22Rv1 (cell line): ENCODE data around the gene SENP3.

Source experiments
- H3K27ac ChIP-seq: fragments of 450-650 bp; 2 replicates; pipeline ENCODE4 v1.5.1; 2017
- CTCF ChIP-seq: fragments of 450-650 bp; IDR thresholded peaks from 2 replicates; pipeline ENCODE4 v1.5.1; 2017; ENCODE audit warnings: mild to moderate bottlenecking
- ZFX ChIP-seq: fragments of 450-650 bp; IDR thresholded peaks from 2 replicates; pipeline ENCODE4 v1.6.1; 2017; ENCODE audit warnings: antibody characterized with exemption, borderline replicate concordance

SENP3 gene

GRCh38 chr17:7561589-7562207 is at the start of gene SENP3:
SENP3 (plus strand) TSS chr17:7561919; CDS start chr17:7563077, 1,158 bp downstream.
- H3K27ac ChIP-seq, result peak within 1 kb of the TSS; percentile 93
- no peak for TF ChIP-seq CTCF
- no peak for TF ChIP-seq ZFX

GRCh38 chr17:7512105-7512504 is 49.6 kb upstream of the SENP3 start:
- no peak overlapping the region for H3K27ac ChIP-seq
- TF ChIP-seq CTCF, result no peak
- TF ChIP-seq ZFX, result no peak

DNA sequence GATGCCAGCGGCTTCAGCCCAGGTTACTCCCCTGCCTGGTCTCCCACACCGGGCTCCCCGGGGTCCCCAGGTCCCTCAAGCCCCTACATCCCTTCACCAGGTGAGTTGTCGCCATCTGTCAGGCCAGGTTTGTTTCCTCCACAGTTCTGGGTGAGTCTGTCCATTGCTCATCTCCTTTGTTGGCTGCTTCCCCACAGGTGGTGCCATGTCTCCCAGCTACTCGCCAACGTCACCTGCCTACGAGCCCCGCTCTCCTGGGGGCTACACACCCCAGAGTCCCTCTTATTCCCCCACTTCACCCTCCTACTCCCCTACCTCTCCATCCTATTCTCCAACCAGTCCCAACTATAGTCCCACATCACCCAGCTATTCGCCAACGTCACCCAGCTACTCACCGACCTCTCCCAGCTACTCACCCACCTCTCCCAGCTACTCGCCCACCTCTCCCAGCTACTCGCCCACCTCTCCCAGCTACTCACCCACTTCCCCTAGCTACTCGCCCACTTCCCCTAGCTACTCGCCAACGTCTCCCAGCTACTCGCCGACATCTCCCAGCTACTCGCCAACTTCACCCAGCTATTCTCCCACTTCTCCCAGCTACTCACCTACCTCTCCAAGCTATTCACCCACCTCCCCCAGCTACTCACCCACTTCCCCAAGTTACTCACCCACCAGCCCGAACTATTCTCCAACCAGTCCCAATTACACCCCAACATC is 48.7 kb upstream of the SENP3 start:
- no peak overlapping the region for H3K27ac ChIP-seq
- TF ChIP-seq CTCF, result no peak
- TF ChIP-seq ZFX, result no peak

DNA sequence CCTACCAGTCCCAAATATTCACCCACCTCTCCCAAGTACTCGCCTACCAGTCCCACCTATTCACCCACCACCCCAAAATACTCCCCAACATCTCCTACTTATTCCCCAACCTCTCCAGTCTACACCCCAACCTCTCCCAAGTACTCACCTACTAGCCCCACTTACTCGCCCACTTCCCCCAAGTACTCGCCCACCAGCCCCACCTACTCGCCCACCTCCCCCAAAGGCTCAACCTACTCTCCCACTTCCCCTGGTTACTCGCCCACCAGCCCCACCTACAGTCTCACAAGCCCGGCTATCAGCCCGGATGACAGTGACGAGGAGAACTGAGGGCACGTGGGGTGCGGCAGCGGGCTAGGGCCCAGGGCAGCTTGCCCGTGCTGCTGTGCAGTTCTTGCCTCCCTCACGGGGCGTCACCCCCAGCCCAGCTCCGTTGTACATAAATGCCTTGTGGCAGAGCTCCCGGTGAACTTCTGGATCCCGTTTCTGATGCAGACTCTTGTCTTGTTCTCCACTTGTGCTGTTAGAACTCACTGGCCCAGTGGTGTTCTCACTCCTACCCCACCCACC is 47.8 kb upstream of the SENP3 start:
- TF ChIP-seq CTCF (no peak), ZFX (no peak)
- no peak overlapping the region for H3K27ac ChIP-seq

GRCh38 chr17:7515911-7516610 is 45.7 kb upstream of the SENP3 start:
- TF ChIP-seq ZFX (no peak), CTCF (no peak)
- peak overlapping the region; percentile 32; the same call in 1 of the 2 replicates for H3K27ac ChIP-seq

DNA sequence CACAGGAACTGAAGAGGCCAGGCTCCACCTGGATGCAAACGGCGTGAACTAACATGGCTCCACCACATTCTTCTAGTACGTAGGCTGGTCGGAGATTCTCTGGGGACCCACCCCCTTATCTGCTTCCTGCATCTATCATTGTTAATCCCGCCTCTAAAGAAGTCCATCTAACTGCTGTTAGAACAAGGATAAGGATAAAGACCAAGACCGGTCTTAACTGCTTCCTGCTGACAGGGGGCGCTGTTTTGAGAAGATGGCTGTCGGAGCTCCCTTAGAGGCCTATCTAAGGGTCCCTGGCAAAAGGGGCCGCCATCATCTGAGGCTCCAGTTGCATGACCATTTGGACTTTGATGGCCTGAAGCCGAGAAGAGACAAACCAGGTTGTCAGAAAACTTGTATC is 38.7 kb upstream of the SENP3 start:
- TF ChIP-seq CTCF, result peak; percentile 65
- no peak for TF ChIP-seq ZFX
- no peak overlapping the region for H3K27ac ChIP-seq
